Endothelial cell of hepatic sinusoid (primary cell): ENCODE measurements around the gene E2F2.

Source experiments
- in situ Hi-C: cut with HindIII; loops from 2 replicates; pipeline ENCODE4 v1.10.0; 2017; ENCODE audit warnings: low sequenced_read_pairs

E2F2 gene

DNA sequence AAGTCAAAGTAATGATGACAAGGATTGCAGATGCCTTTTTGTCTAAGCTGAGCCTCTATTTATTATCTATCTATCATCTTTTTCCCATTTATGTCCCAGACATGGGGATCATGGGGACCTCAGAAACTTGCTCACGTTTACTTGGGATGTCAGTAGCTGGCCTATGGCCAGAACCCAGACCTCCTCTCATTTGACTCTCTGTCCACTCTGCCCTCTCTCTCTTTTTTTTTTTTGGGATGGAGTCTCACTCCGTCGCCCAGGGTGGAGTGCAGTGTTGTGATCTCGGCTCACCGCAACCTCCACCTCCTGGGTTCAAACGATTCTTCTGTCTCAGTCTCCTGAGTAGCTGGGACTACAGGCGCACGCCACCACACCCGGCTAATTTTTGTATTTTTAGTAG is 32.0 kb upstream of the E2F2 start:
- in situ Hi-C loops, result no loop called here

DNA sequence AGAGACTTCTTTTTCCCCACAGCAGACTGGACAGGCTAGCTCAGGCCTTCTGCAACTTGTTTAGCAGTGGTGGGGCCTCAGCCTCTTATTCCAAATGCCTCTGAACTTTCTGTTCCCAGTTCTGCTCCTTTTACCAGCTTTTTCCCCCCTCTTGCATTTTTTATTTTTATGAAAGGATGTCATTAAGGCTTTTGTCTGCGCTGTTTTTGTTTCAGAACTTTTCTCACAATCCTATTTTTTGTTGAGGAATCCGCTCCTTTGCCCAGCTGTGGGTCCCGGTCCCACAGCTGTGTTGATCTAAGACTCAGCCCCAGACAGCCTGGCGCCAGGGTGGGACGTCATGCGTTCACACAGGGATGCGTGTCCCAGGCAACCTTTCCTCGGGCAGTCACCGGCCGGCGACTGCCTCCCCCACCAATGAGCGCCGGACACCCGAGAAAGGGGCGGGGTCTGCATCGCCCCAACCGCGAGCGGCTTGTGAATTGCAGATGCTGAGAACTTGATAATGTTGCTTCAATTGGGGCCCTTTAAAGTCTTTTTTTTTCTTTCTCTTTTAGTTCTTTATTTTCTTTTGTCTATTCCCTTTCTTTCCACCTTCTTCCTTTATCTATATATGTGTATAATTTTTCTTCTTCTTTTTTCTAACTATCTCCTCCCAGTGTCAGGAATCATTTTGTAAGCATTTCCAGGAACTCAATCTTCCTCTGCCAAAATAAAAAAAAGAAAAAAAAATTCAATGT is 31.3 kb upstream of the E2F2 start:
- in situ Hi-C loops, result no loop called here

- in situ Hi-C loops, result no loop called here
Measured at GRCh38 chr1:23561813-23562100, 30.7 kb upstream of the E2F2 start.

DNA sequence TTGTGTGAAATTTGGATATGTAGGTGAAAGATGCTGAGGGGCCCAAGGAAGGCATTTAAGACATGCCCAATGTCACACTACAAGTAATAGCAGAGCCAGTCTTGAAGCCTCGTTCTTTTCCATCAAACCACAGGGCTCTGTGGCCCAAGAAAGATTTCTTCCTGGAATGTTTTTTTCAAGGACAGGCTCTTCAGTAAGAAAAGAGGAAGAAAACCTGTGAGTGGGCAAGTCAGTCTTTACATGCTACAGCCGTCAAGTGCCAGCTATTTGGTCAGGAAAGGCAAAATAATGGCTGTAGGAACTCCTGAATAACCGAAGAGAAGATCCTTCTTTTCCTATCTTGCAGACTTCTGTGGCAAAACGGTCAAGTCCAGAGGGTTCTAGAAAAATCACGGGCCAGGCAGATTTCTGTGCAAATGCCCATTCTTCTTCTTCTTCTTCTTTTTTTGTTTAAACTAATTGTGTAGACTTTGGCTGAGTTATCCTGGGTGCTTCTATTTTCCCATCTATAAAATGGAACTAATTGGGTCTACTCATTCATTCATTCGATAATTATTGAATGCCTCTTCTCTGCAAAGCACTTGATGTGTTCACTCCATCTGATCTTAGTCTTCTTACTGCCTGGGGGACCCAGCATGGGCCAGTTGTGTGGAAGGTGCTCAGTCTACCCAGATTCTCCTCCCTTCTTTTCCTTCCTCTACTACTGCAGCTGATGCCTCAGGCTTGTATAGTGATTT is 30.2 kb upstream of the E2F2 start:
- in situ Hi-C loops, result no loop called here

DNA sequence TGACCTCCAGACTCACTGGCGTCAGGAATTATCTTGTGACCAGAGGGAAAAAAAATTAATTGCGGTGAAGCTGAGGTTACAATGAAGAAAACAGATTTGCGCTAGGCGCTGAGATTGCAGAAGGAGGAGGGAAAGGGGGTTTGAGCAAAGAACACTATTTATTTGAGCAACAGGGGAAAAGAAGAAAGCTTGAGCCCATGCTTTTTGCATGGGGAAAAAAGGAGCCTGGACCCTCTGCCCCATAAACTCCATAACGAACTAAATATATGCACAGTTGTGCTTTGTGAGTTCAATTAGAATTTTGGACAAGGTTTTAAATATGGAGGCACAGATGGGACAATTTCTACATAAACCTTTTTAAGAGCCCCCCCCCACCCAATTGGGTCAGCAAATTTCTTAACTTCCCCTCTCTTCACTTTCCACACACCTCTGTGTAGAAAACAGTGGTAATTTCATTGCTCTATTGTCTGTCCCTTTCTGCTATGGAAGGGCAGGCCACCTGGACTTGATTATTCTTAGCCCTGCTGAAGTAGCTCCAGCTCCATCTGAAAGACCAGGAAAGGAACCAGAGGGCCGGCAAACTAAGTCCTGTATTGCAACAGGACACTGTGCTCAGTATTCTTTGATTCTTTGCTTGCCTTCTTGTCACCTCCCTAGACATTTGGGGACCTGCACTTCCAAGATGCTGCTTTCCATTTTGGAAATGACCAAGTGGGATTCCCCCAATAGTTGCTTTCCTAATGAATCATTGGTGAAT is 29.1 kb upstream of the E2F2 start:
- in situ Hi-C loops, result no loop called here

GRCh38 chr1:23559136-23559984 is 28.3 kb upstream of the E2F2 start, which contains the start of gene ID3:
ID3 (minus strand) TSS chr1:23559501; CDS start chr1:23559426, 75 bp downstream.
- in situ Hi-C loops, result no loop called here

- in situ Hi-C loops, result no loop called here
Measured at GRCh38 chr1:23558872-23559135, 27.8 kb upstream of the E2F2 start.

DNA sequence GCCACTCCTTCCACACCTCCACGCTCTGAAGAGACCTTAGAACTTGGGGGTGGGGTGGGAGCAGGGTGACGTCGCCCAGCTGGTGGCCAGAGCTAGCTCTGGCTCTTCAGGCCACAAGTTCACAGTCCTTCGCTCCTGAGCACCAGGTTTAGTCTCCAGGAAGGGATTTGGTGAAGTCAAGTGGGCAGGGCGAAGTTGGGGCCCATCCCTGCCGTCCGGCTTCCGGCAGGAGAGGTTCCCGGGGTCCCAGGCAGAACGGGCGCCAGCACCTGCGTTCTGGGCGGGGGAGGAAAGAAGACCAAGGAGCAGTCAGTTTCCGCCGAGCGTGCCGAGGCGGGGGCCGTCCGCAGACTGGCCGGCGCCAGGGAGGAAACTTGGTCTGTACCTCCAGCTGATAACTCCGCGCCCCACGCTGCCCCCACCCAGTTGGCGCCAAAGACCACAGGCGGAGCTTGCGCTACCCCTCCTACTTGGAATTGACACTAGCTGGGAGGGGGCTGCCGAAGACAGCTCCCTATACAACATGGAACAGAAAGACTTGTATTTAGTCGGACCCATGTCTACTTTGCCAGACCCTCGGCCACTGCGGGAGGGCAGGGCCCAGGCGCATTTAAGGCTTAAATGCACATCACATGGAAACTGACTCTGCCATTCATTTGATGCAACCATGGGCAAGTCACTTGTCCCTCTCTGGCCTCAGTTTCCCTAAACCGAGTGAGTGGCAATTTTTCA is 27.3 kb upstream of the E2F2 start:
- in situ Hi-C loops, result no loop called here

GRCh38 chr1:23557471-23558124 is 26.6 kb upstream of the E2F2 start:
- in situ Hi-C loops, result no loop called here

GRCh38 chr1:23556635-23557470 is 25.8 kb upstream of the E2F2 start:
- in situ Hi-C loops, result no loop called here

DNA sequence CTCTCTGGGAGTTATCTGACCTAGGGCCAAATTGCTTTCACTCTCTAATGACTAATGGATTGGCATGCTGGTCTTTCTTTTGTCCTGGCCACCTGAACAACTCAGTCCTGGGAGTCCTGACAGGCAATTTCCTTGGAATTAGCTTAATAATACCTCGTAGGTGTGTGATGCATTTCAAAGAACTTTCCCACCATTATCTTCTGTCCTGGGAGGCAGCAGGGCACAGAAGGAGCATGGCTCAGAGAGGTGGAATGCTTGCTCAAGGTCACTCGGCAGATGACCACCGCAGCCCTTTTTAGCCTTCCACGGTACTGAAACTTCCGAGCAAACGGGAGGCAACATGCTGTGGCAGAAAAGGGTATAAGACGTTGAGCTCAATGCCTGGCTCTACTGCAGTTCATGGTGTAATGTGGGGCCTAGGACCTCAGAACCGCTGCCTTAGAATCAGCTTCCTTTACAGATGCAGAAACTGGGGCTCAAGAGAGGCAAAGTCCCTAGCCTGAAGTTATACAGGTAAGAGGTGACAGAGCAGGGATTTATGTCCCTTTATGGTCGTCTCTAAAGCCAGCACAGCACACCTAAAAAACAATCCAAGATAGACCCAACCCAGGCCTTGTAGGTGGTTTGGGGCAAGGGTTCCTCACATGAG is 25.1 kb upstream of the E2F2 start:
- in situ Hi-C loops, result no loop called here

GRCh38 chr1:23555270-23555985 is 24.4 kb upstream of the E2F2 start:
- in situ Hi-C loops, result no loop called here

GRCh38 chr1:23554481-23555269 is 23.6 kb upstream of the E2F2 start:
- in situ Hi-C loops, result loop anchor here (5.0 kb wide), 2 partner anchors 57 to 83 kb away; no protein-coding TSS in a partner anchor

- in situ Hi-C loops, result loop anchor here (5.0 kb wide), 2 partner anchors 57 to 83 kb away; no protein-coding TSS in a partner anchor
Measured at GRCh38 chr1:23554127-23554480, 23.1 kb upstream of the E2F2 start.

DNA sequence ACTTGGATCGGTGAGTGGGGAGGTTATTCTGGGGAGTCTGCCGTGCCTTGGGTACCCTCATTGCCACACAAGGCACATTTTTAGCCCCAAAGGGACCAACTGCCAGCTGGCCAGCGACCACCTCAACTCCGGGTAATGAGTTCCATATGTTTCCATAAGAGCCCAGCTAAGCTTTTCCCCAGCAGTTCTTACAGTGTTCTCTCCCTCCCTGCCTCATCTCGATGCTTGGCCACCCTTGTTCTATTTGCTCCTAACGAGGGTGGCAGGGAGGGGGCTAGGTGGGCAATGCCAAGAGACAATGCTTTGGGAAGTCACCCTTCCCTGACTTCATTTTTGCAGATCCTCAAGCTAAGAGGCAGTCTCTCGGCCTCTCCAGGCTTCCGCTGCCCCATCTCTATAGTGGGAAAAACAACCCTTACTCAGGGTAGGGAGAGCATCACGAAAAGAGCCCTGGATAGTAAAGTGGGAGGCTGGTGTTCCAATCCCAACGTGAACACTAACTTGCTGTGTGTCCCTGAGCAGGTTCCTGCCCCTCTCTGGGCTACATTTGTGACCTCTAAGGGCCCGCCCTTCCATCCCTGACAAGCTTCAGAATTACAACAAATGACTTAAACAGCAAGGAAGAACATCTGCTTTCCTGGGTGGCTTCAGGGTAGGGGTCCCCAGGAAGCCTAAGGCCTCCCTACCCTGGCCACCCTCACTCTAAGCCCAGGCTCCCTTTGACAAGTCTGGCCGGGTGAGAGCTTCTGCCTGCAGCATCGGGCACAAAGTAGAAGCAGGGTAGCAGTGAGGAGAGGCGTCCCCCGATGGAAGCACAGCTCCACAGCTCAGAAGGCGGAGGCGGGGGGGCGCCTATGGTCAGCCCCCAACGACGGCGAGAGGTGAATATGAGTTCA is 22.4 kb upstream of the E2F2 start:
- in situ Hi-C loops, result loop anchor here (5.0 kb wide), 2 partner anchors 56 to 84 kb away; no protein-coding TSS in a partner anchor

DNA sequence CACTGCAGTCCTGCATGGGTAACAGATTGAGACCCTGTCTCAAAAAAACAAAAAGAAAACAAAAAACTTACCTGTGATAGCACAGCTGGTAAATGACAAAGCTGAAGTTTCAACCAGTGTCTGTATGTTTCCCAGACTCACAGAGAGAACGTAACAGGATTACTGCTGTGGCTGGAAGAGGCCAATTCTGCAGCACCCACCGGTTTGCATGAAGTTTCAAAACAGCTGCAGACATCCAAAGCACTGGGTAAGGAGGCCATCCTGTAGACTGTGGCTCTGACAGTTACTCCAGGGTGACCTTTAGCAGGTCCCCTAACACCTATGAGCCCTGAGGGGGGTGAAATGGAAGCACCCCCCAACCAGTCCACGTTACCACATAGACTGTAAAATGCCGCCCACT is 20.8 kb upstream of the E2F2 start:
- in situ Hi-C loops, result loop anchor here (5.0 kb wide), 2 partner anchors 55 to 85 kb away; no protein-coding TSS in a partner anchor
